NCI-H1105 (cell line): ENCODE results near the gene QSOX2.
"Not testable (repeated sequence)": the region's sequence is repeated elsewhere in the genome, so short reads cannot be mapped to it uniquely, and the experiment has no call there.

ENCODE experiments used
- DNase-seq: peaks from one replicate; lab custom pipeline; 2025; lab: John Stamatoyannopoulos, UW

The QSOX2 gene

GRCh38 chr9:136236471-136237410 is 8.9 kb downstream of the QSOX2 start:
- DNase-seq, result not testable (repeated sequence)

- no peak for DNase-seq
Measured at GRCh38 chr9:136235709-136236455, 9.7 kb downstream of the QSOX2 start.

GRCh38 chr9:136235171-136235570 is 10.4 kb downstream of the QSOX2 start:
- no peak for DNase-seq

- no peak for DNase-seq
Measured at GRCh38 chr9:136234597-136234996, 11.0 kb downstream of the QSOX2 start.

GRCh38 chr9:136233868-136234267 is 11.7 kb downstream of the QSOX2 start:
- DNase-seq, result no peak

GRCh38 chr9:136233411-136233810 is 12.2 kb downstream of the QSOX2 start:
- DNase-seq, result no peak

GRCh38 chr9:136232969-136233368 is 12.6 kb downstream of the QSOX2 start:
- DNase-seq, result no peak

- DNase-seq, result no peak
Measured at GRCh38 chr9:136231478-136232297, 13.9 kb downstream of the QSOX2 start.

GRCh38 chr9:136230773-136231172 is 14.8 kb downstream of the QSOX2 start:
- no peak for DNase-seq

GRCh38 chr9:136230365-136230764 is 15.2 kb downstream of the QSOX2 start:
- no peak for DNase-seq

- no peak for DNase-seq
Measured at GRCh38 chr9:136229096-136230065, 16.2 kb downstream of the QSOX2 start.

- DNase-seq, result no peak
Measured at GRCh38 chr9:136228107-136228875, 17.3 kb downstream of the QSOX2 start.

- DNase-seq, result no peak
Measured at GRCh38 chr9:136226680-136227407, 18.8 kb downstream of the QSOX2 start.

- DNase-seq, result no peak
Measured at GRCh38 chr9:136225748-136226679, 19.6 kb downstream of the QSOX2 start.

- no peak for DNase-seq
Measured at GRCh38 chr9:136225366-136225747, 20.3 kb downstream of the QSOX2 start.

- DNase-seq, result no peak
Measured at GRCh38 chr9:136223871-136224640, 21.6 kb downstream of the QSOX2 start.

- DNase-seq, result no peak
Measured at GRCh38 chr9:136222906-136223285, 22.7 kb downstream of the QSOX2 start.
